ENCODE results near the gene GMDS. TPM values are rescaled to one million over a fixed set of nuclear protein-coding genes. Genes with fewer than 3 reads are reported as not detected.

Gene GMDS
- total and polyA plus RNA-seq, 4 donors = 7.3 to 28.3 (median 16.1) TPM

GRCh38 chr6:2063547-2063946 lies 181.9 kb downstream of the GMDS start:
- Histone ChIP-seq H3K4me3 (no peak overlapping the region), H3K27ac (ENCODE audit: low read depth in 1 of 2, low read length in 1 of 2) (no peak overlapping the region), H3K9ac (ENCODE audit: insufficient read depth in 1 of 2, low read length in 2 of 2) (no peak overlapping the region), H3K4me1 (ENCODE audit: control insufficient read depth in 5 of 5, insufficient read depth in 5 of 5, low read length in 5 of 5) (peaks cover 0 to 2% (median 0%) of the 10 kb centered on the region in 5 donors), H3K27me3 (ENCODE audit: control insufficient read depth in 3 of 3, insufficient read depth in 3 of 3, low read length in 2 of 3) (no peaks in the 10 kb centered on the region), H3K9me3 (ENCODE audit: control insufficient read depth in 4 of 4, insufficient read depth in 3 of 4, low read length in 3 of 4) (no peaks in the 10 kb centered on the region), H3K36me3 (ENCODE audit: control insufficient read depth in 4 of 4, insufficient read depth in 4 of 4, low read length in 4 of 4) (no peaks in the 10 kb centered on the region)
- DNase-seq (peak in 1 of 3 donors; percentile 4), ATAC-seq (ENCODE audit: insufficient read depth, low FRiP score) (no peak)
- TF ChIP-seq CTCF (IDR thresholded peaks at IDR 0.05; ENCODE audit: control extremely low read depth, extremely low read depth) = no peak
- 49 to 81% methylated on average over 3 of the region's 3 CpGs for WGBS, 2 donors

- Histone ChIP-seq H3K4me3 (no peak overlapping the region), H3K27me3 (ENCODE audit: control insufficient read depth in 3 of 3, insufficient read depth in 3 of 3, low read length in 2 of 3) (no peaks in the 10 kb centered on the region), H3K9me3 (ENCODE audit: control insufficient read depth in 4 of 4, insufficient read depth in 3 of 4, low read length in 3 of 4) (no peaks in the 10 kb centered on the region), H3K9ac (ENCODE audit: insufficient read depth in 1 of 2, low read length in 2 of 2) (no peak overlapping the region), H3K4me1 (ENCODE audit: control insufficient read depth in 5 of 5, insufficient read depth in 5 of 5, low read length in 5 of 5) (peaks cover 0 to 2% (median 0%) of the 10 kb centered on the region in 5 donors), H3K36me3 (ENCODE audit: control insufficient read depth in 4 of 4, insufficient read depth in 4 of 4, low read length in 4 of 4) (no peaks in the 10 kb centered on the region), H3K27ac (ENCODE audit: low read depth in 1 of 2, low read length in 1 of 2) (no peak overlapping the region)
- no peak for TF ChIP-seq CTCF (IDR thresholded peaks at IDR 0.05; ENCODE audit: control extremely low read depth, extremely low read depth)
- no peak for ATAC-seq (ENCODE audit: insufficient read depth, low FRiP score)
- peak in 1 of 3 donors; percentile 9 for DNase-seq
- 95 to 96% methylated on average over 3 of the region's 3 CpGs for WGBS, 2 donors
Measured at GRCh38 chr6:2061880-2062279, 183.5 kb downstream of the GMDS start.

GRCh38 chr6:2055911-2056310 lies 189.5 kb downstream of the GMDS start:
- Histone ChIP-seq H3K27ac (ENCODE audit: low read depth in 1 of 2, low read length in 1 of 2) (no peak overlapping the region), H3K4me1 (ENCODE audit: control insufficient read depth in 5 of 5, insufficient read depth in 5 of 5, low read length in 5 of 5) (peaks cover 0 to 2% (median 0%) of the 10 kb centered on the region in 5 donors), H3K9ac (ENCODE audit: insufficient read depth in 1 of 2, low read length in 2 of 2) (no peak overlapping the region), H3K27me3 (ENCODE audit: control insufficient read depth in 3 of 3, insufficient read depth in 3 of 3, low read length in 2 of 3) (no peaks in the 10 kb centered on the region), H3K36me3 (ENCODE audit: control insufficient read depth in 4 of 4, insufficient read depth in 4 of 4, low read length in 4 of 4) (no peaks in the 10 kb centered on the region), H3K4me3 (no peak overlapping the region), H3K9me3 (ENCODE audit: control insufficient read depth in 4 of 4, insufficient read depth in 3 of 4, low read length in 3 of 4) (no peaks in the 10 kb centered on the region)
- no peak for ATAC-seq (ENCODE audit: insufficient read depth, low FRiP score)
- DNase-seq = no peak
- TF ChIP-seq CTCF (IDR thresholded peaks at IDR 0.05; ENCODE audit: control extremely low read depth, extremely low read depth) = no peak

- H3K9me3 ChIP-seq (ENCODE audit: control insufficient read depth in 4 of 4, insufficient read depth in 3 of 4, low read length in 3 of 4) = no peaks in the 10 kb centered on the region
- no peak overlapping the region for H3K9ac ChIP-seq (ENCODE audit: insufficient read depth in 1 of 2, low read length in 2 of 2)
- no peak overlapping the region for H3K27ac ChIP-seq (ENCODE audit: low read depth in 1 of 2, low read length in 1 of 2)
- 84 to 96% methylated on average over 1 of the region's 1 CpG for WGBS, 2 donors
- ATAC-seq (ENCODE audit: insufficient read depth, low FRiP score) = no peak
- TF ChIP-seq CTCF (IDR thresholded peaks at IDR 0.05; ENCODE audit: control extremely low read depth, extremely low read depth) = no peak
- no peaks in the 10 kb centered on the region for H3K27me3 ChIP-seq (ENCODE audit: control insufficient read depth in 3 of 3, insufficient read depth in 3 of 3, low read length in 2 of 3)
- H3K4me3 ChIP-seq = no peak overlapping the region
- DNase-seq = no peak
- no peaks in the 10 kb centered on the region for H3K36me3 ChIP-seq (ENCODE audit: control insufficient read depth in 4 of 4, insufficient read depth in 4 of 4, low read length in 4 of 4)
- H3K4me1 ChIP-seq (ENCODE audit: control insufficient read depth in 5 of 5, insufficient read depth in 5 of 5, low read length in 5 of 5) = peaks cover 0 to 2% (median 0%) of the 10 kb centered on the region in 5 donors
Measured at GRCh38 chr6:2055143-2055542, 190.3 kb downstream of the GMDS start.

Measured in lung (tissue), 12 donors.